Glomerular endothelial cell (primary cell): ENCODE measurements around the gene TESMIN. TPM values are rescaled to one million over a fixed set of nuclear protein-coding genes. Genes with fewer than 3 reads are reported as not detected.

ENCODE experiments used
- DNase-seq: peaks from one replicate; pipeline ENCODE4 v3.0.0-alpha.2; 2011; ENCODE audit warnings: low read depth, low spot score; ENCODE audit errors: extremely low read depth
- total RNA-seq: library from RNA; depleted of rRNA; stranded (reverse); fragments of >200 nt; gene quantifications from 2 replicates; pipeline ENCODE4 v1.2.3, GENCODE V29; 2015

Gene TESMIN
- total RNA-seq, 1 donor from 2014 or later: 4.0 TPM

DNA sequence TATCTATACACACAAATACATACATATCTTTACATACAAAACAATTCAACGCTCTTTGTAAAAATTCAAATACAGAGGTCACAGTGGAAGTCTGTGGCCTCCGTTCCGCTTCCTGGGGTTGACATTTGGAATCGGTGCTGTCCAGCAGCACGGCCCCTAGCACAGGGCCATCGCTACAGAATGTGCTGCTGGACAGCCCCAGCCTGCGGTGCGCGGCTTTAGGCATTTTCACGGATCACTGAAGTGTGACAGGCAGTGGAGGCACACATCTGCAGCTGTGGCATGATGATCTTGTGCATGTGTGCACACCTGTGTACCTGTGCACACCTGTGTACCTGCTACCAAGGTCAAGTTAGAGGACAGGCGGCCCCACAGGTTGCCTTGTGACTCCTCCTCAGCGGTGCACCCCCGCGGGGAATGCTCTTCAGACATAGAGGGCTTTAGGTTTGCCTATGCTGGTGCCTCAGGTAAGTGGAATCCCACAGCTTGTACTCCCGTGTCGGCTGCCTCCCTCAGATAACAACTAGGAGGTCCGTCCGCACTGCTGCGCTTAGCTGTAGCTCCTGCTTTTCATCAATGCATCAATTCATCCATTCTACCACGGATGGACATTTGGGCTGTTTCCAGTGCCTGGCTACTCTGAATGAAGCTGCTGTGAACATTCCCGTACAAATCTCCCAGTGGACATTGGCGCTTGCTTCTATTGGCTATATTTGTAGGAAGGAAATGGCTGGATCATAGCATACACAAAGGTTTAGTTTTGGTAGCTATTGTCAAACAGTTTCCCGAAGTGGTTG is 37.1 kb downstream of the TESMIN start:
- DNase-seq: no peak

DNA sequence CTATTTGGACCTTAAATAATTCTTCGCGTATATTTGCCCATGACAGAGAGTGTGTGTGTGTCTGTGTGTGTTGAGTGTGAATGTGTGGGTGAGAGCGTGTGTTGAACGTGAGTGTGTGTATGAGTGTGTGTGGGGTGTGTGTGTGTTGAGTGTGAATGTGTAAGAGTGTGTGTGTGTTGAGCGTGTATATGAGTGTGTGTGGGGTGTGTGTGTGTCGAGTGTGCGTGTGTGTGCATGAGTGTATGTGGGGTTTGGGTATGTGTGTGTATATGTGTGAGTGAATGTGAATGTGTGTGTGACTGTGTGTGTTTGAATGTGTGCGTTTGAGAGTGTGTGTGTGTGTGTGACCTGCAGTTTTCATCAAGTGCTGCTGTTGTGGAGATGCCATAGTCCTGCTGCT is 40.2 kb downstream of the TESMIN start:
- no peak for DNase-seq

DNA sequence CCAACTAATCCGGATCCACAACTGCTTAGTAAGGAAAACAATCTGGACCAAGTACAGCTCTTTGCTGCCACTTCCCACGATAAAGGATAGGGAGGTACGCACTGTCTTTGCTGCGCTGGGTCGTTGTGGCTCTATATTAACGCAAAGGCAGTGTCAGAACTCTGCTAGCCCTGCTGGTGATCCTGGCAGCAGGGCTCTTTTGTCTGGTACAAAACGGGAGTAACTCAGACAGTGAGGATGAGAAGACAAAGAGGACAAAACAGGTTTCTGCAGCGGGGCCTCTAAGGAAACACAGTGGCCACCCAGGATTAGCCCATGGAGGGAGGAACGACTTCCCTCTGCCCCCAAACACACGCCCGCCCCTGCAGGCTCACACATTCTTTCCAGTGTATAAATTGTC is 40.9 kb downstream of the TESMIN start:
- no peak for DNase-seq

DNA sequence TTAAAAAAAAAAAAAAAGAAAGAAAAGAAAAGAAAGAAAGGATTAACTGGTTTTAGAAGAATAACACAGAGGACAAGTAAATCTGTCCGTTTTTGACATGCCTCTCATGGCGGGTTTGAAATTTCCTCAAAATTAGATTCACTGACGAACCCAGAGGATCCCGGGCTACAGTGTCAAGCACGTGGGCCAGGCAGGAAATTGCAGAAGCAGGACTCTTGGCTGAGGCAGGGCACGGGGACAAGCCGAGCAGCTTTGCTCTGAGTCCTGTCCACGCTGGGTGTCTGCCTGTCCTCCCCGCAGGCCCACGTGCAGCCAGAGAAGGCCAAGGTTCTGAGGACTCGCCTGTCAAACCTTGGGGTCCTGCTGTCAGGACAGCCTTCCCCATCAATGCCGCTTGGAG is 42.3 kb downstream of the TESMIN start:
- no peak for DNase-seq

DNA sequence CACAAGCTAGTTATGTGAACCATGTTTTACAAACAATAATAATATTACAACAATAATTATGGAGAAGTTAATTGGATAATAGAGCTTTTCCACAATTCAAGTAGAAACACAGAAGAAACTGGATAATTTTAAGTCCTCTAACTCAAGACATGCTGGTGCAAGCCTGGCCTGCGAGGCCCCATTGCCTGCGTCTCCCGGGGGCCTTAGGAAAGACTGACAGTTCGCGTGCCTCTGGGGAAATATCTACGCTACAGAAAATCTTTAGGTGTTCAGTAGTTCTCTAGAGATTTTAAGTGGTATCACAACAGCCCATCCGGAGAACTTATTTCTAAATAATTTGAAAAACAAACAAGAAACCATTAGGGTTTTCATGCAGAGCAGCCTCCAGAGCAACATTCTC is 43.8 kb downstream of the TESMIN start:
- no peak for DNase-seq

DNA sequence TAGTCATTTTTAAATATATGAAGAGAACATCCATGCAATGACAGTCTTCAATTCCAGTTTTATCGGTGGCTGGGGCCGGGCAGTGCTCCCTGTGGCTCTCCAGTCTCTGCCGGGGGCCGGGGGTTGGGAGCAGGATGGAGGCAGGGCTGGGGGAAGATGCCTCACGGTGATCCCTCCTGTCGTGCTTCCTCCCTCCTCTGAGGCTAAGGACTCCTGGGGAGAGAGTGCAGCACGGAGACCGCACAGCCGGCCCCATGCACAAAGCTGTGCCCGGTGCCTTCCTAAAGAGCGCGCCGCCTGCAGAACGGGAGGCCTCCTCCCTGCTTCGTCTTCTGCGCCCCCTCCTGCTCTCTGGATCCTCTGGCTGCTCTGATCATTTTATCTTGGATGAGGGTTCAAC is 46.4 kb downstream of the TESMIN start:
- DNase-seq: no peak

DNA sequence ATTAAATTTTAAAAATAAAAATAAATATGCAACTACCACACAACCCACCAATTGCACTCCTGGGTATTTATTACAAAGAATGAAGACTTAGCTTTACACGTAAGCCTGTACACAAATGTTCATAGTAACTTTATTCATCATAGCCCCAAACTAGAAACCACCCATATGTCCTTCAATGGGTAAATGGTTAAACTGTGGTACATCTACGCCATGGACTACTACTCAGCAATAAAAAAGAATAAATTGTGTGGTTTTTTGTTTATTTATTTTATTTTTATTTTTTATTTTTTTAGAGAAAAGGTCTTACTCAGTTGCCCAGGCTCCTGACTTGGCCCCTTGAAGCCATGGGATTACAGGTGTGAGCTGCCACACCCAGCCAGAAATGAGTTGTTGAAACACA is 52.3 kb downstream of the TESMIN start:
- no peak for DNase-seq

DNA sequence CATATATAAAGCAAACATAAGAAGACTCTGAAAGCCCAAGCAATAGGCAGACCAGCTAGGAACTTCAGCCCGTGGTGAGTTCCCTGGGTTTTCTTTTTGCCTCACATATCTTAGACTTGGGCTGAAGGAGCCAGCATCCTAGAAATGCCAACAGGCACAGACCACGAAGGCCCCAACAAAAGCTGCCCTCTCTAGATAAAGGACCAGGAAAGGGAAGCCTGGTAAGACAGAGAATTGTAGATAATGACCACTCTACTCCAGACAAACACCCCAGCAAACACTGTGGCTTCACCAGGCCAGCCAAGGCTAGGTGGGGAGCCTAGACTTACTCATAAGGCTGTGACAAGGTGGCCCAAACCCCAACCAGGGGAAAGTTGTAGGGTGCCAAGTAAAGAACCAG is 55.8 kb downstream of the TESMIN start:
- DNase-seq: no peak

DNA sequence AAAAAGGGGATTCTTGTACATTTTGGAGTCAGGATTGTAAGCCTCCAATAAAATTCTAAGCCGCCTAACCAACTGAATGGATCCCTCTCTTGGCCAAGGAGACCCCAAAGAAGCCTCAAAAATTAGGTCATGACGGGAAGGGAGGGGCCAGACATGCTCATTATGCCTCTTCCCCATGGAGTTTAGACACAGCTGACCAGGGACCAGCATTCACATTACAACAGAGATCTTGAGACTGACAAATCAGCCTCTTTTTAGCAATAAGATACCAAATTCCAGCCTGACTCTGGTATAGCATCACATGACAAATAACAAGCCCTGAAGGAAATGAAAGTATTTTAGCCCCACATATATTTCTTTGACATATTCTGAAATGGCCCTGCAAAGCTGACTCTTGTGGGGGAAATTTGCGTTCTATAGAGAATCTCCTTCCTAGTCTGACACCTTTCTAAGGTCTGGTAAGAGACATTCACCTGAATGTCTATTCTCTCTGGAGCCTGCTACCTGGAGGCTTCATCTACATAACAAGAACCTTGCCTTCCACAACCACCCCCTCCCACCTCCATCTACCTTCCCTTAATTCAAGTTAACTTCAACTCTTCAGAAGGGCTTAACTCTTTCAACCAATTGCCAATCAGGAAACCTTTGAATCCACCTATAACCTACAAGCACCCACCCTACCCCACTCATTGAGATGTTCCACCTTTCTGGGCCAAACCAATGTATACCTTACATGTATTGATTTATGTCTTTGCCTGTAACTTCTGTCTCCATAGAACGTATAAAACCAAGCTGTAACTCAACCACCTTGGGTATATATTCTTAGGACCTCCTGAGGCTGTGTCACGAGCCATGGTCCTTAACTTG is 56.7 kb downstream of the TESMIN start:
- DNase-seq: no peak

DNA sequence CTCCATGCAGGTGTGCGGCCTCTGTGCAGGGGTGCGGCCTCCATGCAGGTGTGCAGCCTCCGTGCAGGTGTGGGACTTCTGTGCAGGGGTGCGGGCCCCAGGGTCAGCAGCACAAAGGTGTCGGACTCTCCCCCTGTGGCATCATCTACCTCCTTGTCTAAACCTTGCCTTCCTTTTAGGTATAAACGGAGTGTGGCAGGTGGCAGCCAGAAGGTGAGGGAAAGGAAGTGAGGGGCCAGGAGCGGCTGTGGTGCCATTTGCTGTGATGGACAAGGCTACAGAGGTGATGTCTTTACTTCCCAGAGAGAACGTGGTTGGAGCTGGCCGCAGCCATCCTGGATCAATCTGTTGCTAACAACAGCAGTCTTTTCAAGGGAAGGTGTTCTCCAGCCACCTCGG is 57.8 kb downstream of the TESMIN start:
- DNase-seq: no peak

DNA sequence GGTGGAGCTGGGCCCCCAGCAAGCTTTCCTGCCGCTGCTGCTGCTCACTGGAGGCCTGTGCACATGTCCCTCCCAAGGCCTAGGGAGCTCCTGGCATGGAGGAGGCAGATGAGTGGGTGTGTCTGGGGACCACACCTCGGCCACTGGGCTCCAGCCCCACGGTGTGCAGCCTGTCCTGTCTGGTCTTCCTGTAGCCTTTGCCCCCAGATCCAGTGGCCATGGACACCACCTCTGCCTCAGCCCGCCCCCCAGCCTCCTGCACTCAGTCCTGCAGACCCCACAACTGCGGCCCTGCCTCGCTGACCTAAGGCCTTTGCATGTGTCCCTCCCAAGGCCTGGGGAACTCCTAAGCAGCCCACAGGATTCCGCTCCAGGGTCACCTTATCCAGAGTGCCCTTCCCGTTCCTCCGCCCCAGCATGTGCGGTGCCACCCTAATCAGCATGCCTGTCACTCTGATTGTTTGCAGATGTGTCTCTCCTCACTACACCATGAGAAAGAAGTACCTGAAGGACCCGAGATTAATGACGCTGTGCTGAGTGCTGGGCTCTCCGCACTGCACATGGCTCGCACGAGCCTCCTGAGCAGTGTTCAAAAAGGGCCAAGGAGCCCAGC is 58.3 kb downstream of the TESMIN start:
- DNase-seq: no peak

DNA sequence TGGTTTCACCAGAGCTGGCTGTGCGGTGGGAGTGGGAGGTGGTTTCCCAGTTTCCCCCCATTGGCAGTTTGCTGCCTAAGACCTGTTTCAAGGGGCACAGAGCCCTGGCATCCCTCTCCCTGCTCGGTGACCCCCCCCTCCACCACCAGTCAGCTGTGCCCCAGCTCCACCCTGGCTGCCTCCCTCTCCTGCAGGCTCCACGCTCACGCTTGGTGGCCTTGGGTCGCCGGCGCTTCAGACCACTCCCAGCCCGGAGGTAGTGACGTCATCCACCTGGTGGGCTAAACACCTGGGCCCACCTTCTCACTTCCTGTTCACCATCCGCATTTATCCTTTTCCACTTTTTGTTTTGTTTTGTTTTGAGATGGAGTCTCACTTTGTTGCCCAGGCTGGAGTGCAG is 59.2 kb downstream of the TESMIN start:
- no peak for DNase-seq

DNA sequence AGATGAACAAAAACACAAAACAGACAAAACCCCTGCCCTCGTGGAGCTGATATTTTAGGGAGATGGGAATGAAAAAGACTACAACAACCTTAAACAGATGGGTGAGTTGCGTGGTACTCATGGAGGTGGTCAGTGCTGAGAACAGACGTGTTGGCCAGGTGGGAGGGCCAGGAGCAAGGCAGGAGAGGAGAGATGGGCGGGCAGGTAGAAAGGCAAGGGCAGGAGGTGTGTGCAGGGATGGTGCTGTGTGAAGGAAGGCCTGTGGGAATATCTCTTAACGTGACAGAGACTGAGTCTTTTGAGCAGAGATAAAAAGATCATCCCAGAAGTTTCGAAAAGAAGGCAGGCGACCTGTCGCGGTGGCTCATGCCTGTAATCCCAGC is 59.9 kb downstream of the TESMIN start:
- no peak for DNase-seq

DNA sequence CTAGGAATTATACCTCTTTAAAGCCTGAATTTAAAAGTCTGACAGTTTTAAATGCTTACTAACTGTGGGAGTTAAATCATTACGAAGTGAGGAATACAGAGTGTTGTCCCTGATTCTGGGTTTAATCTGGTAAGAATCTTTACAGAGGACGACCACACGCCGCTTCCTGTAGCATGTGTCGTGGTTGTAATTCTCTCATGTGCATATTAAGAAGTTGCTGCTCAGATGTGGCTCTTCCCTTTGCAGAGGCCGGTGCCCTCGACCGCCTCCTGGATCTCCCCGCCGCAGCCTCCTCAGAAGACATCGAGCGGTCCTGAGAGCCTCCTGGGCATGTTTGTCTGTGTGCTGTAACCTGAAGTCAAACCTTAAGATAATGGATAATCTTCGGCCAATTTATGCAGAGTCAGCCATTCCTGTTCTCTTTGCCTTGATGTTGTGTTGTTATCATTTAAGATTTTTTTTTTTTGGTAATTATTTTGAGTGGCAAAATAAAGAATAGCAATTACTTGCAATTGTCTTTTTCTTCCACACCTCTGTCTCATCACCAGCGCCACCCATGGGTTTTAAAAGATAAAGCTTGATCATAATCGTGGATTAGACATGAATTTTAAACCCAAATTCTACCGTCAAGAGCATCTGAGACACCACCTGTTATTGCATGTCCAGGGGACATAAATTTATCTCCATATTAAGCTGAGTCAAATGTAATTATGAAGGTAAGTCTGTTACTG is 60.5 kb downstream of the TESMIN start:
- DNase-seq: no peak

DNA sequence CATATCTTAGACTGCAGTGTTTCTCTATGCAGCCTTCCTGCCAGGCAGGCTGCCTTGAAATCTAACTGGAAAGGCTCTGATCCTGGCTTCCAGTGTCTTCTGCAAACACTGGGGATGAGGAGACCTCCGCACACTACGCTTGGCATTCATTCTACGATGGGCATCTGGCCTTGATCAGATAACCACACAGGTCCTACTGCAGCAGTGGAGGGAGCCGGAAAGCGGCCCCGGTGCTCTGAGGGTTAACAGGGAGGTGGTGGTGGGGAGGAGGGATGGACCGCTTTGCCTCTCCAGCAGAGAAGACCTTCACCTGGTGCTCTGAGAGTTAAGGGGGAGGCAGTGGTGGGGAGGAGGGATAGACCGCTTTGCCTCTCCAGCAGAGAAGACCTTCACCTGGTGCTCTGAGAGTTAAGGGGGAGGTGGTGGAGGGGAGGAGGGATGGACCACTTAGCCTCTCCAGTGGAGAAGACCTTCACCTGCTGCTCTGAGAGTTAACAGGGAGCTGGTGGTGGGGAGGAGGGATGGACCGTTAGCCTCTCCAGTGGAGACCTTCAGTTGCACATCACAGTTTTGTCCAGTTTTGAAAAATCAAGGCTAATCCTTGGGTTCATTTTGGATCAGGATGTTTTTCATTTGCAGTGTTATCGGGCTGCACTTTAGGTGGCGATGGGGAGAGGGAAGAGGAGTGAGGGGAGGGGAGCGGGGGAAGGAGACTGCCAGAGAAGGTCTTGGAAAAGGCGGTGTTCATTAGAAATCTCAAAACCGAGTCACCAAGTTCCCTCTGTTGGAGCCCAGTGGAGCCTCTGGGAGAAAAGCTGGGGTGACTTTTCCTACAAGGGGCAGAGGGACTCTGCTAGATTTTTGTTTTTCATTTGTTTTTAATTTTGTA is 61.3 kb downstream of the TESMIN start:
- DNase-seq: no peak

DNA sequence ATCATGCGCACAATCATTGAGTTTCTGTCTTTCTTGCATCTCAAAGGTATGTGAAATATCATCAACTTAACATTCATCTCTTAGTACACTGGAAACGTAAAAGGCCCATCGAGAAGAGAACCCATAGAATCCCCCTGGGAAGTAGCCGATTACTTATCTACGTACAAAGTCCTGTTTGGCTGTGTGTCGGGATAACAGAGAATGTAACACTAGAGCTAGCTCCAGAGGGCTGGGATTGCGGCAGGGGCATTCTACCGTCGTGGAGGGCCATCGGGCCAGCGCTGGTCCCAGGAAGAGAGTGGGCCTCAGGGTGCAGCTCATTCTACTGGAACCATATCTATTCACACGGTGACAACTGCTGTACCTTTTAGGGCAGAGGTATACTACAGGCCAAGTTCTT is 62.4 kb downstream of the TESMIN start:
- DNase-seq: no peak

DNA sequence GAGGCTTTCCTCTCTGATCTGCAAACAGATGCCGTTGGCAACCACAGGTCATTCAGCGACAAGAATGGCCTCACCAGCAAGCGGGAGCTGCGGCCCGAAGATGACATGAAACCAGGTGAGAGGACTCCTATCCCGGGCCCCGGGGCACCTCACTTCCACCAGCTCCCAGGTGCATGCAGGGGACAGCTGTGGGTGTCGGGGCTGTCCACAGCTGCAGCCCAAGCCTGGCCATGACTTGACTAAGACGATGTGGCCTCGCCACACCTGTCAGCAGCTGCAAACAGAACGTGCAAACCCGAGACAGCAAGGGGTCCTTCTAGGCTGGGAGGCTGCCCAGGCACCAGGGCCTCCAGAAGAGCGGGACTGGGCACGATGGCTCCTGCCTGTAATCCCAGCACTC is 63.3 kb downstream of the TESMIN start:
- DNase-seq: no peak

DNA sequence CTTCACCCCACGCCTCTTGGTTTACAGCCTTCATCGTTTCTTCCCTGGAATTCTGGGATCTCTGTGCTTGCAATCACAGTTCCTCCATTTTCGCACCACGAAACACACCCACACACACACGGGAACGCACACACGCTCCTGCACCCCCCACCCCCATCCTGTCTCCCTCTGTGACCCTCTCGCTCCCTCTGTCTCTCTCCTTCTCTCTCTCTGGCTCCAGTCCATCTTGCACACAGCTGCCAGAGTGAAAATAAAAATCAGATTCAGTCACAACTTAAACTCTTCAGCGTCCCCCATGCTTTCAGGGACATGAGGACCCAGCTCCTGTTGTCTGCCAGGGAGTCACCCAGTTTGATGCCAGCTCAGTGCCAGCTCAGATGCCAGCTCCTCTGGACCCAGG is 64.0 kb downstream of the TESMIN start:
- no peak for DNase-seq

DNA sequence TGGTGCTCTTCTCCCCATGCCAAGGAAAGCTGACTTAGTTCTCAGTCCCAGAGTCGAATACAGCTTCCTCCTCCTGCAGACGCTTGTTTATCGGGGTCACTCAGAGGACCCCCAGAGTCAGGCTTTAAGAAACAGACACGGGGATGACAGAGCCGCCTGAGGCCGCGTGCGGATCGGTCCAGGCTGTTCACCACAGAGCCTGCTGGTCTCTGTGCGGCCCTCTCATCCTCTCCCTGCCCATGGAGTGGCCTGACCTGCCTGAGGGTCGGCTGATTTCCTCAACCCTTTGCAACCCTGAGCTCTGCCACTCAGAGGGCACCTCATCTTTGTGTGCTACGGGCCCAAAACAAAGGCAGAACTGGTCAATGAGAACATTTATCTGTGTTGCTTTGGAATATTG is 64.8 kb downstream of the TESMIN start:
- no peak for DNase-seq
